GM21360 (cell line): ENCODE measurements around the gene DPYD.

Source experiments
- ATAC-seq: cut with Tn5 transposase; IDR thresholded peaks from one replicate; pipeline ENCODE4 v1.9.1; 2021; ENCODE audit warnings: mild to moderate bottlenecking, moderate library complexity; ENCODE audit not compliant: unreplicated experiment

The DPYD gene

GRCh38 chr1:97920832-97921571 lies at the start of gene DPYD:
DPYD (minus strand) TSS chr1:97921034; CDS start chr1:97920922, 112 bp downstream.
- peak; percentile 88 for ATAC-seq

- no peak for ATAC-seq
These were observed 39.6 kb upstream of the DPYD start for GRCh38 chr1:97960470-97960869.

GRCh38 chr1:97947695-97948094 lies 26.9 kb upstream of the DPYD start:
- no peak for ATAC-seq

DNA sequence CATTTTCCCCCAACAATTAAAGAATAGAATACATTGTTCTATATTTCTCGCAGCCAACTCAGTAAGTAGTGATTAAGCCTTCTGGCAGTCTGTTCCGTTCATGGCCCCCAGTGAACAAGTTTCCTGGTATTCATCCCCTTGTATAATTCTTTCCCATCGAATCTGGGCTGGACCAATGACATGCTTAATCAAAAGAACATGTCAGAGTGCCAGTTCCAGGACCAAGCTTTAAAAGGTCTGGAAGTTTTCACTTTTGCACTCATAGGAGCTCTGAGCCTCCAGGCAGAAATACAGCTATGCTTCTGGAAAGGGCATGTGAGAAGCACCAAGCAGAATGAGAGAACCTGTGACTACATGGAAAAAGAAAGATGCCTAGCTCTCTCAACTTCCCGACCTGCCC lies 22.5 kb upstream of the DPYD start:
- ATAC-seq, result no peak

DNA sequence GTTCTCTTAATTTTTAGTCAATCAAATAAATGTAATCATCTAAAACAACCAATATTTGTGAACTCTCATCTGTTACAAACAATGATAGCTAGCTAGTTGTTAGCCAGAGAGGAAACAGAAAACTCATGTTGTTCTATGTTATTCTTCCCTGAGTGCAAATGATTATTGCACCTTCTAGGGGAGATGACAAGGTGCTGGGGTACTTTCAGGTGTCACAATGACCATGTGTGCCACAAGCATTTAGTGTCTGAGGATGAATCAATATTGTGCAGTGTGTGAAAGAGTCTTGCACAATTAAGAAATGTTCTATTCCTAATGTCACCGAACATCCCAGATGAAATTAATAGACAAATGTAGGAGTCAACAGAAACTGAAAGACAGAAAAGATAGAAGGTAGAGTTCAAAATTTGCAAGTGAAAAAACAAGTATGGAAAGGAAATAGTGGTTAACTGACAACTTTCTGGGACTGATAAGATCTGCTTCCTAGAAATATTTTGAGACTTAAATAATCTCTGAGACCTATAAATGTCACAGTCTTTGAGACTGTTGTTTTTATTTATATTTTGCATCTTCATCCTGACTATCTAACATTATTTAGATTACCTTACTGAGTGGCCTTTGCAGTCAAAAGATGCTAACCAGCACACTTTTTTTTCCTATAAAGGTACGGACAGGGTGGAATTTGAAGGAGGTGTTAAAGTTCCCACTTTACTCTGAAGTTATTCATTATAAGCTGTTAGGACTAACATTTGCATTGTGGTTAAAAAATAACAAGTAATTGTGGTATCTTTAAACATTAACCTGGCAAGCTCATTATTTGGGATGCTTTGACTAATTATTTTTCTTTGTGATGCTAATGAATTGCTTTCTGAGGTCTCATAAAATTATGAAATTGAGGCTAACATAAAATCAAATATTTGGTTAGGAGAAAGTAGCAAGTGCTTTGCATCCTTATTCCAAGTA lies 21.6 kb upstream of the DPYD start:
- no peak for ATAC-seq

DNA sequence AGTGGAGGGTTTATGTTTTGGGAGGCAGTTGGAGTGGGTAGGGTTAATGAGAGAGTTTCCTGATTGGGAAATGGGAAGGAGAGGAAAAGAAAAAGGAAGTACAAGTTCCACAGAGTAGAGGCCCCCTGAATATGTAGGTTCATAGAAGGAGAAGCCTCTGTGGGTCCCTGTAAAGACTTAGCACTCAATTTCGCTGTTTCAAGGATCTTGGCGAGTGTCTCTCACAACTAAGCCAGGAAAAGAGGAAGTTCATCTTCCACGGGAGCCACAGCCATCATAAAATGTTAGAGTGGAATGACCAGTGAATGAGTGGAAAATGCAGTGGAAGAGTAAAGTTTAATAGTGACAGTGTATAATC lies 17.4 kb upstream of the DPYD start:
- no peak for ATAC-seq

DNA sequence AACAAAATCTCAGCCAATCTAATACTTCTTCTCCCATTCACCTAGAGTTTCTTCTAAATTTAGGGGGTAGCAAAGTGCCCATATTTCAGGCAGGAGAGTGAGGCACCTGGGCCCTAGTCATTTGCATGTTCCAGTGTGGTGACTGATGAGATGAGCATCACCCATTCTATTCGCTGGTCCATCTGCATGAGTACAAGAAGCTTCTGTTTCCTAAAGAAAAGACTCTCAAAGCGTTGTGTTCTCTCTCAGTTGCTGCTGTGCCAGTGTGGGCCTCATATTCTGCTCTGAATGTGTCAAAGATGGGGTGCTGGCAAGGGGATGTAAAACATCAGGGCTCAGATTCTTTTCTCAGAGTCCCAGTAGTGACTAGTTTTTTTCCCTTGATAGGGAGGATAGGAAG lies 16.1 kb upstream of the DPYD start:
- no peak for ATAC-seq

GRCh38 chr1:97934491-97934890 lies 13.7 kb upstream of the DPYD start:
- no peak for ATAC-seq

- no peak for ATAC-seq
These were observed 9.3 kb upstream of the DPYD start for GRCh38 chr1:97929874-97930851.

- no peak for ATAC-seq
These were observed 5.3 kb upstream of the DPYD start for GRCh38 chr1:97926017-97926708.

GRCh38 chr1:97925151-97925550 lies 4.3 kb upstream of the DPYD start:
- no peak for ATAC-seq

DNA sequence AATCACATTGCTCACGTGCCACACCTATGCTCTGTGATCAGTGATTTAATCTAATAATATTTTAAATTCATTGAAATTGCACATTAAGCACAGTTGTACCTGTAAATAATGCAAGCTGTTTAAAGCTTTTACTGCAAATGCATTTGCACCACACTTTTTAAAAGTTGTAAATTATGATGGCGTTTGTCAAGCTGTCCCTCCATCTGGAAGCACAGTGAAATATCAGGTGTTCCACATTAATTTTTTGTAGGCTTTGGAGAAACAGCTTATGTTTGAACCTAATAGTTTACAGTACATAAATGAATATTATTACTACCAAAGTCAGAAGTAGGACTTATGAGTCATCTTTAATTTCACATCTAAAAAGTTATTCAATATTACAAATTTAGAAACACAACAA lies 3.0 kb upstream of the DPYD start:
- no peak for ATAC-seq

- ATAC-seq, result peak; percentile 25
These were observed 480 bp downstream of the DPYD start for GRCh38 chr1:97920276-97920831.

- no peak for ATAC-seq
These were observed 1.1 kb downstream of the DPYD start for GRCh38 chr1:97919585-97920261.

- no peak for ATAC-seq
These were observed 1.9 kb downstream of the DPYD start for GRCh38 chr1:97918961-97919360.

GRCh38 chr1:97913506-97914139 lies 7.2 kb downstream of the DPYD start:
- ATAC-seq, result no peak

- no peak for ATAC-seq
These were observed 9.3 kb downstream of the DPYD start for GRCh38 chr1:97911266-97912215.

DNA sequence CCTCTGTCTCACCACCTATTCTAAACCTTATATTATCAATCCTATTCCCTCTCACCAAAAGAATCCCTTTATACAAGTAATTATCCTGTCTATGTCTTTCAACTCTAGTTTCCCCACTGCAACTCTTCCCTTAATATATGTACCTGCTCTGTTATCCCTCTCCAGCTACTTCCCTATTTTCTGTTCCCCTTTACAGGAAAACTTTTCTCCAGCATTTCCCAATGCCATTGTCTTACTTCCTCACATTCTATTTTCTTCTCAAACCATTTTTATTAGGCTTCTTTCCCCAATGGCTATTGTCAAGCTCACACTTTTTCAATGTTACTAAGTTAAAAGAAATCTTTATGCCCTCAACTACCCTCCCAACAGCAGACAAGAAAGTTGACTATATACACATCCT lies 11.6 kb downstream of the DPYD start:
- ATAC-seq, result no peak
